WERI-Rb-1 (cell line): Measurements from ENCODE around the gene BLCAP.
"Not testable (repeated sequence)": the region's sequence is repeated elsewhere in the genome, so short reads cannot be mapped to it uniquely, and the experiment has no call there.

Source experiments
- DNase-seq: peaks from one replicate; pipeline ENCODE4 v3.0.0-alpha.2; 2020
- H3K27ac ChIP-seq: fragments of 250-450 bp; sonication (Bioruptor Pico); 2 replicates; pipeline ENCODE4 v1.5.1; 2020; ENCODE audit warnings: mild to moderate bottlenecking, moderate library complexity
- H3K27me3 ChIP-seq: fragments of 250-450 bp; sonication (Bioruptor Pico); 2 replicates; pipeline ENCODE4 v1.5.1; 2021; ENCODE audit warnings: mild to moderate bottlenecking, low read depth, moderate library complexity; ENCODE audit not compliant: insufficient read depth, severe bottlenecking
- H3K36me3 ChIP-seq: fragments of 250-450 bp; sonication (Bioruptor Pico); 2 replicates; pipeline ENCODE4 v1.5.1; 2020; ENCODE audit warnings: mild to moderate bottlenecking, moderate library complexity
- H3K4me3 ChIP-seq: 2 replicates; pipeline ENCODE4 v1.5.1; 2011; ENCODE audit warnings: low read depth, mild to moderate bottlenecking, control low read depth, low read length
- H3K9me3 ChIP-seq: fragments of 250-450 bp; sonication (Bioruptor Pico); 2 replicates; pipeline ENCODE4 v1.5.1; 2021; ENCODE audit warnings: mild to moderate bottlenecking, moderate library complexity; ENCODE audit not compliant: severe bottlenecking
- TF ChIP-seq, protein P1 (sequence below): IDR thresholded peaks from 2 replicates; pipeline ENCODE4 v1.5.1; 2011; ENCODE audit warnings: low read depth, mild to moderate bottlenecking, control low read depth, inconsistent platforms, low read length

The BLCAP gene

DNA sequence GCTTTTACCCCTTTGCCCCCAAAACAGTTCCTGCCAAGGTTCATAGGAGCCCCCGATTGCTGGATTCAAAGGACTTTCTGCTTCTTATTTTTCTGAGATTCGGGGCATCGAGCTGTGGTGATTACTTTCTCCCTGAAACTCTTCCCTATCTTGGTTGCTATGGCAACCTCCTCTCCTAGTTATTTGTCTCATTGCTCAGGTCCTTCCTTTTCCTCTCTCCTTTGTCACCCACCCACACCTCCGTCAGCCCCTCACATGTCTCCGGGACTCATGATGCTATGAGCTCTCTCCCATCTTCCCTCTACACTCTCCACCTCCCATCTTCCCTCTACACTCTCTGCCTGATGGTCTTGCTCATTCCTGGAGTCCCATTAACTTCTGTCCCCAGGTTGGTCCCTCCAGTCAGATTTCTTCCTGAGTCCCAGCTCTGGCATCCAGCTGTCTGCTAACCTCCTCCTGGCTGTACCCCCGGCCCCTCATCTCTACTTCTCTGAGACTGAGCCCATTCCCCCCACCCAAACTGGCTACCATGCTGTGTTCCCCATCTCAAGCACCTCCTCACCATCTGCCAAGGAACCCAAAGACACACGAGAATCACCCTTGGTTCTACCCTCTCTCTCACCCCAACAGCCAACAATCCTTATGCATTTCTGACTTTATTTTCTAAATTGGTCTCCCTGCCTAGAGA is 36.9 kb downstream of the BLCAP start:
- Histone ChIP-seq H3K27ac (no peak overlapping the region), H3K9me3 (no peaks in the 10 kb centered on the region), H3K36me3 (no peaks in the 10 kb centered on the region), H3K27me3 (no peaks in the 10 kb centered on the region), H3K4me3 (no peak overlapping the region)
- no peak for DNase-seq
- TF ChIP-seq, protein P1, sequence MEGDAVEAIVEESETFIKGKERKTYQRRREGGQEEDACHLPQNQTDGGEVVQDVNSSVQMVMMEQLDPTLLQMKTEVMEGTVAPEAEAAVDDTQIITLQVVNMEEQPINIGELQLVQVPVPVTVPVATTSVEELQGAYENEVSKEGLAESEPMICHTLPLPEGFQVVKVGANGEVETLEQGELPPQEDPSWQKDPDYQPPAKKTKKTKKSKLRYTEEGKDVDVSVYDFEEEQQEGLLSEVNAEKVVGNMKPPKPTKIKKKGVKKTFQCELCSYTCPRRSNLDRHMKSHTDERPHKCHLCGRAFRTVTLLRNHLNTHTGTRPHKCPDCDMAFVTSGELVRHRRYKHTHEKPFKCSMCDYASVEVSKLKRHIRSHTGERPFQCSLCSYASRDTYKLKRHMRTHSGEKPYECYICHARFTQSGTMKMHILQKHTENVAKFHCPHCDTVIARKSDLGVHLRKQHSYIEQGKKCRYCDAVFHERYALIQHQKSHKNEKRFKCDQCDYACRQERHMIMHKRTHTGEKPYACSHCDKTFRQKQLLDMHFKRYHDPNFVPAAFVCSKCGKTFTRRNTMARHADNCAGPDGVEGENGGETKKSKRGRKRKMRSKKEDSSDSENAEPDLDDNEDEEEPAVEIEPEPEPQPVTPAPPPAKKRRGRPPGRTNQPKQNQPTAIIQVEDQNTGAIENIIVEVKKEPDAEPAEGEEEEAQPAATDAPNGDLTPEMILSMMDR: no peak

- not testable (repeated sequence) for H3K4me3 ChIP-seq, DNase-seq, H3K27me3 ChIP-seq, H3K36me3 ChIP-seq, H3K27ac ChIP-seq
- peaks cover 15% of the 10 kb centered on the region for H3K9me3 ChIP-seq
These were observed 41.5 kb downstream of the BLCAP start for GRCh38 chr20:37486209-37486608.

DNA sequence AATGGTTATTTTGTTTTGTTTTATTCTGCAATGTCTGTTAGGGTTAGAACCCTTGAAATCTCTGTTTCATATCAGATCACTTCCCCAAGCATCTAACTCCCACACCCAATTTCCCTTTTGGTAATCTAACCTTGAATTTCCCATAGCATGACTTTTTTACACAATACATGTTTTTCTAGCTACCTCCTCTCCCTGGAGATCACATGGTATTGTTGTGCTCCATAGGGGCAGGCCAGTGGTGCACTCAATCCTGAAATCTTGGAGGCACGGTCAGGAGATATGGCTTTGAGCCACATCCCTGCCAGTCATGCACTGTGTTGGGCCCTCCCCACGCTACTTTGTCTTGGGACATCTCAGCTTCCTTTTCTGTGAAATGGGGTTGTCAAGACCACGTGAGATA is 43.3 kb downstream of the BLCAP start:
- H3K27ac ChIP-seq: no peak overlapping the region
- DNase-seq: no peak
- H3K36me3 ChIP-seq: no peaks in the 10 kb centered on the region
- TF ChIP-seq, protein P1: no peak
- H3K9me3 ChIP-seq: peaks cover 15% of the 10 kb centered on the region
- H3K4me3 ChIP-seq: no peak overlapping the region
- H3K27me3 ChIP-seq: no peaks in the 10 kb centered on the region

- TF ChIP-seq, protein P1: no peak
- Histone ChIP-seq H3K27ac (no peak overlapping the region), H3K4me3 (no peak overlapping the region), H3K9me3 (peaks cover 15% of the 10 kb centered on the region), H3K27me3 (no peaks in the 10 kb centered on the region), H3K36me3 (no peaks in the 10 kb centered on the region)
- DNase-seq: no peak
These were observed 46.1 kb downstream of the BLCAP start for GRCh38 chr20:37481610-37482009.

DNA sequence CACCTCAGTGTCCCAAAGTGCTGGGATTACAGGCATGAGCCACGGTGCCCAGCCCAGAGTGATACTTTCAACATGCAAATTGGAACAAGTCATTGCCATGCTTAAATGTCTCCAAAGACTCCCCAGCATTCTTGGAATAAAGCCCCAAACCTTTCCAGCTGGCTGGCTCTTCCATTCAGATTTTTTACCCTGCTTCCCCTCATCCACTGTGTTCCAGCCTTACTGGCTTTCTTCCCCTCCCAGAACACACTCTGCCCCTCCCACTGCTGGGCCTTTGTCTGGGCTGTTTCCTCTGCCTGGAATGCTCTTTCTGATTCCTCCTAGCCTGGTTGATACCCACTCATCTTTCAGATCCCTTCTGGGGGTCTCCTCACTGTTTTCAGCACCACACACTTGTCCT is 46.8 kb downstream of the BLCAP start:
- Histone ChIP-seq H3K36me3 (no peaks in the 10 kb centered on the region), H3K4me3 (no peak overlapping the region), H3K9me3 (peaks cover 15% of the 10 kb centered on the region), H3K27ac (no peak overlapping the region), H3K27me3 (no peaks in the 10 kb centered on the region)
- TF ChIP-seq, protein P1: no peak
- no peak for DNase-seq

DNA sequence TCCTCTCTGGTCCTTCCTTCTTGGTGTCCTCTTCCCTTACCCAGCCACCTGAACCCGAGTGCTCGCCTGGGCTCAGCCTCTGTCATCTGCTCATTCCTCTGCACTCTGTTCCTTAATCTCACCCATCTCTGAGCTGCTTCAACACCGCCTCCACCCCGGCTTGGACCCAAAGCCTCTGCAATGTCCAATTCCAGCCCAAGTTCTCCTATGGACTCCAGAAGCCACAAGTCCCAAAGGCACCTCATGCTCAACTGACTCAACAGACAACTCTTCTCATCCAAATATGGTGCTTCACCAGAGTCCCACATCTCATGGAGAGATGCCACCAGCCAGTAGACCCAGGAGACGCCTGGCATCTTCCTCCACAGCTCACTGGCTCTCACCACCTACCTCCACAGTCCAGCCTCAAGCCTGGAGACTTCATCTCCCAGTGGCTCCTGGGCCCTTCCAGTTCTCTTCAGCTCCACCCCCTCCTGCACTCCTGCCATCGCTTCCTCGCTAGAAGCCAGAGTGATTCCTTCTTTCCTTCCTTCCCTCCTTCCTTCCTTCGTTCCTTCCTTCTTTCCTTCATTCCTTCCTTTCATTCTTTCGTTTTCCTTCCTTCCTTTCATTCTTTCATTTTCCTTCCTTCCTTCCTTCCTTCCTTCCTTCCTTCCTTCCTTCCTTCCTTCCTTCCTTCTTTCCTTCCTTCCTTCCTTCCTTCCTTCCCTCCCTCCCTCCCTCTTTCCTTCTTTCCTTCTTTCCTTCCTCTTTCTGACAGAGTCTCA is 47.6 kb downstream of the BLCAP start:
- TF ChIP-seq, protein P1: no peak
- no peak for DNase-seq

More for the DNA sequence above, 47.6 kb downstream of the BLCAP start:
- H3K27ac ChIP-seq: no peak overlapping the region
- peaks cover 15% of the 10 kb centered on the region for H3K9me3 ChIP-seq
- H3K4me3 ChIP-seq: no peak overlapping the region
- no peaks in the 10 kb centered on the region for H3K27me3 ChIP-seq
- no peaks in the 10 kb centered on the region for H3K36me3 ChIP-seq
